Measurements from ENCODE around the gene EYA2.
"Not testable (repeated sequence)": the region's sequence is repeated elsewhere in the genome, so short reads cannot be mapped to it uniquely, and the experiment has no call there.

Gene EYA2

GRCh38 chr20:47144463-47144862, 249.8 kb downstream of the EYA2 start:
- DNase-seq: no peak

GRCh38 chr20:47146686-47147085, 252.0 kb downstream of the EYA2 start:
- DNase-seq: no peak

- DNase-seq: no peak
These were observed 253.4 kb downstream of the EYA2 start for GRCh38 chr20:47148059-47148458.

- DNase-seq: no peak
These were observed 255.3 kb downstream of the EYA2 start for GRCh38 chr20:47149939-47150338.

GRCh38 chr20:47150403-47151152, 255.9 kb downstream of the EYA2 start:
- peak in 1 of 14 donors; percentile 3 for DNase-seq

GRCh38 chr20:47152068-47152467, 257.4 kb downstream of the EYA2 start:
- DNase-seq: no peak

GRCh38 chr20:47154089-47154488, 259.4 kb downstream of the EYA2 start:
- DNase-seq: no peak

- DNase-seq: no peak
These were observed 261.9 kb downstream of the EYA2 start for GRCh38 chr20:47156301-47157137.

GRCh38 chr20:47159166-47159565, 264.5 kb downstream of the EYA2 start:
- DNase-seq: no peak

GRCh38 chr20:47160240-47160639, 265.6 kb downstream of the EYA2 start:
- DNase-seq: no peak

GRCh38 chr20:47160992-47161391, 266.3 kb downstream of the EYA2 start:
- DNase-seq: no peak

GRCh38 chr20:47161411-47161810, 266.8 kb downstream of the EYA2 start:
- DNase-seq: no peak

- DNase-seq: no peak
These were observed 269.5 kb downstream of the EYA2 start for GRCh38 chr20:47164140-47164539.

- DNase-seq: no peak
These were observed 270.8 kb downstream of the EYA2 start for GRCh38 chr20:47165376-47165865.

GRCh38 chr20:47167846-47168245, 273.2 kb downstream of the EYA2 start:
- DNase-seq: no peak

GRCh38 chr20:47172579-47172978, 277.9 kb downstream of the EYA2 start:
- DNase-seq: no peak

- no peak for DNase-seq
These were observed 279.1 kb downstream of the EYA2 start for GRCh38 chr20:47173596-47174216.

GRCh38 chr20:47174456-47175243, 280.0 kb downstream of the EYA2 start:
- no peak for DNase-seq

- no peak for DNase-seq
These were observed 280.9 kb downstream of the EYA2 start for GRCh38 chr20:47175493-47175892.

GRCh38 chr20:47176217-47176616, 281.6 kb downstream of the EYA2 start:
- DNase-seq: not testable (repeated sequence)

GRCh38 chr20:47178277-47178676, 283.6 kb downstream of the EYA2 start:
- no peak for DNase-seq

- DNase-seq: no peak
These were observed 284.2 kb downstream of the EYA2 start for GRCh38 chr20:47178851-47179250.

Measured in C1 segment of cervical spinal cord (tissue), 14 donors.